DMS 273 (cell line): ENCODE measurements around the gene ZNF469.

Experiments used
- DNase-seq: peaks from one replicate; lab custom pipeline; 2025; ENCODE audit not compliant: unreplicated experiment; lab: John Stamatoyannopoulos, UW

ZNF469 gene

DNA sequence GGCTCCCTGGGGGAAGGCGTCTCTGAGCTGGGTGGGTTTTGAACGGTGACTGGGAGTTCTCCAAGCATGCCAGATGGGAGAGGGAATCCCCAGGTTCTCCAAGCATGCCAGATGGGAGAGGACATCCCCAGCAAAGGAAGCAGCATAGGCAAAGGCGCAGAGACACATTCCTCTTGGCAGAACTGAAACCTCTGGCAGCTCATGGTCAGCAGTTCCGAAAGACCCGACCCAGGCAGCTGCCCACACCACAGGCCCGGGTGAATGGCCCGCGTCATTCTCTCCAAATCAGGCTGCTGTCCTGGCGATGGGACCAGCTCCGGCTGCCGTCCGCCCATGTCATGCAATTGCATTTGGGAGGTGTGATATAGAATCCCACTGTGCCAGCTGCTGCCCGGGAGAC, 8.0 kb downstream of the ZNF469 start:
- DNase-seq = peak; percentile 77

- DNase-seq = no peak
Measured at GRCh38 chr16:88391144-88391850, 8.5 kb downstream of the ZNF469 start.

DNA sequence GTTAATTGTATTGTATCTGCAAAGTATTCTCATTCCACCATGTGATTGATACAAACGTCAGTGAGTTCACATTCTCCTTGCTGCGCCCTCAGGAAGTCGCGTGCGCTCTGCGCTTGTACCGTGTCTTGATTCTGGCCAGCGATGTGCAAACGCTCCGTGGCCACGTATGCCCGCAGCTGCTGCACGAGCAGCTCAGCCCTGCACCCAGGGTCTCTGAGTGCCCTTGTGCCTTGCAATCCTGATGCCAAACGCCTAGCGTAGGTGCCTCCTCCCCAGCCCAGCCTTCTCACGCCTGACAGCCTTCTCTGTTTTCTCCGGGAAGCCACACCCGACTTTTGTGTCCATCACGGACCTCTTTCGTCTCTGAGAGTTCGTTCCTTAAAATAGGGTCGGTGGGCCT, 9.4 kb downstream of the ZNF469 start:
- no peak for DNase-seq

GRCh38 chr16:88392616-88393015, 9.9 kb downstream of the ZNF469 start:
- no peak for DNase-seq

DNA sequence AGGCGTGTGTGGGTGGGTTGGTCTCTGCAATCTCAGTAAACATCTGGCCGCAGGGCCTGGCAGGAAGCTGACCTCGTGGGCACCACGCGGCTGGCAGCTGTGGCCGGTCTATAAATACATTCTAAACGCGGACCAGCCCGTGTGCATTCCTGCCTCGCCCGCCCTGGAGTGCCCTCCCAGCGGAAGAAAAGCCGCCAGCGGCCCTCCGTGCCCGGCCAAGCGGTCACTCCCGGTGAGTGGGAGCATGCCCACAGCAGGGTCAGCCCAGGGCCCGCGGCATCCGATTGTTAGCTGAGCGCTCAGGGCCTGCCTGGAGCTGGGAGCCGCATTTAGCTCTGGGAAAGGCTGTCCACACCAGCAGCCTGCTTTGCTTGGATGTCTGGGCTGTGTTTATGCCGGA, 10.3 kb downstream of the ZNF469 start:
- DNase-seq = peak; percentile 37

GRCh38 chr16:88393571-88393970, 10.8 kb downstream of the ZNF469 start:
- no peak for DNase-seq

GRCh38 chr16:88394426-88394825, 11.7 kb downstream of the ZNF469 start:
- DNase-seq = no peak

- no peak for DNase-seq
Measured at GRCh38 chr16:88395669-88396584, 13.2 kb downstream of the ZNF469 start.

- DNase-seq = no peak
Measured at GRCh38 chr16:88398170-88398873, 15.6 kb downstream of the ZNF469 start.

DNA sequence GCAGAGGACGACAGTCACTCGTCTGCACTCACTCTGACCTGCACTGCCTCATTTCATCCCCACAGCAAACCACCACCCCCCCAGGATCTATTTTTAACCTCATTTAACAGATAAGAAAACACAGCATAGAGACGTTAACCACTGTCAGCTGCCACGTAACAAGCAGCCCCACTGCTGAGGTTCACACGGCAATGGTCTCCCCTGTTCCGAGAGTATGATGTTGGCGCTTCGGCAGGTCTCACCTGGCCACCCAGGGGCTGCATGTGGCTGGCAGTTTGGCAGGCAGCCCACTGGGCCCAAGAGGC, 16.1 kb downstream of the ZNF469 start:
- no peak for DNase-seq

DNA sequence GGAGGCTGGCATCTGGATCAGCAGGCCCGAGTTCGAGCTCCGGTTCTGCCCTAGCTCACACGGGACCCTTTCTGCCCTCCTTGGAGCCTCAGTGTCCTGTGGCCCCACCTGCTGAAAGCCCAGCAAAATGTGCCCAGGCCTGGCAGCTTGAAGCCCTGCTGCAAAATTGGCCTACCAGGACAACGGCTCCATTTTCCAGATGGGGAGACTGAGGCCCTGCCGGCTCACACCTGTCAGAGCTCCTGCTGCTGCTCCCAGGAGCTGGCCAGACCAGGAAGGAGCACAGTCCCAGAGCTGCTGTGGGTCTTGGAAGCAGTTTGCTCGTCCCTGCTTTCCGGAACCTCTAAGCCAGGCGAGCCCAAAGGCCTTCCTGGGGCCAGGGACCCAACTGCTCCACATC, 17.4 kb downstream of the ZNF469 start:
- DNase-seq = no peak

DNA sequence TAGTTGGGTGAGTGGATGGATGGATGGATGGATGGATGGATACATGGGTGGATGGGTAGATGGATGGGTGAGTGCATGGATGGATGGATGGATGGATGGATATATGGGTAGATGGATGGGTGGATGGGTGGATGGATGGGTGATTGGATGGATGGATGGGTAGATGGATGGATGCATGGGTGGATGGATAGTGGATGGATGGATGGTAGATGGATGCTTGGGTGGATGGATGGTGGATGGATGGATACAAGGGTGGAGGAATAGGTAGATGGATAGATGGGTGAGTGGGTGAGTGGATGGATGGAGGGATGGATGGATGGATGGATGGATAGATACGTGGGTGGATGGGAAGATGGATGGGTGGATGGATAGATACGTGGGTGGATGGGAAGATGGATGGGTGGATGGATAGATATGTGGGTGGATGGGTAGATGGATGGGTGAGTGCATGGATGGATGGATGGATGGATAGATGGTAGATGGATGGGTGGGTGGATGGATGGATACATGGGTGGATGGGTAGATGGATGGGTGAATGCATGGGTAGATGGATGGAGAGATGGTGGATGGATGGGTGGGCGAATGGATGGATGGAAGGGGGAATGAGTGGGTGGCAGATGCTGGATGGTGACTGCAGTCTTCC, 19.0 kb downstream of the ZNF469 start:
- DNase-seq = no peak

GRCh38 chr16:88402551-88403240, 19.9 kb downstream of the ZNF469 start:
- DNase-seq = no peak

- no peak for DNase-seq
Measured at GRCh38 chr16:88403794-88404581, 21.2 kb downstream of the ZNF469 start.

DNA sequence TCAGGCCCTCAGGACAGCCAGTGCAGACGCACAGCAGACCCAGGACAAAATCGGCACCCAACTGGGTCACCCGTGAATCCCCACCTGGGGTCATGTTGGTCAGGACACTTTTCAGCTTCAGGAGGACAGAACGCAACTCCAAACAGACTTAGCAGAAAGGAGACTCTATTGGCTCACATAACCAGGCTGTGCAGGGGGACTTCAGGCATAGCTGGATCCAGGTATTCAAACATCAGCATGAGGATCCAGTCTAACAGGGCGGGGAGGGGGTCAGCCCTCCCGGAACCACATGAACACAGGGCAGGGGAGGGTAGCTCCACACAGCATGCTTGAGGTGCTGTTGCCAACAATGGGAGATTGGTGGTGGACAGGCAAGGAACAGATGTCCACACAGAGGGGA, 22.0 kb downstream of the ZNF469 start:
- no peak for DNase-seq

DNA sequence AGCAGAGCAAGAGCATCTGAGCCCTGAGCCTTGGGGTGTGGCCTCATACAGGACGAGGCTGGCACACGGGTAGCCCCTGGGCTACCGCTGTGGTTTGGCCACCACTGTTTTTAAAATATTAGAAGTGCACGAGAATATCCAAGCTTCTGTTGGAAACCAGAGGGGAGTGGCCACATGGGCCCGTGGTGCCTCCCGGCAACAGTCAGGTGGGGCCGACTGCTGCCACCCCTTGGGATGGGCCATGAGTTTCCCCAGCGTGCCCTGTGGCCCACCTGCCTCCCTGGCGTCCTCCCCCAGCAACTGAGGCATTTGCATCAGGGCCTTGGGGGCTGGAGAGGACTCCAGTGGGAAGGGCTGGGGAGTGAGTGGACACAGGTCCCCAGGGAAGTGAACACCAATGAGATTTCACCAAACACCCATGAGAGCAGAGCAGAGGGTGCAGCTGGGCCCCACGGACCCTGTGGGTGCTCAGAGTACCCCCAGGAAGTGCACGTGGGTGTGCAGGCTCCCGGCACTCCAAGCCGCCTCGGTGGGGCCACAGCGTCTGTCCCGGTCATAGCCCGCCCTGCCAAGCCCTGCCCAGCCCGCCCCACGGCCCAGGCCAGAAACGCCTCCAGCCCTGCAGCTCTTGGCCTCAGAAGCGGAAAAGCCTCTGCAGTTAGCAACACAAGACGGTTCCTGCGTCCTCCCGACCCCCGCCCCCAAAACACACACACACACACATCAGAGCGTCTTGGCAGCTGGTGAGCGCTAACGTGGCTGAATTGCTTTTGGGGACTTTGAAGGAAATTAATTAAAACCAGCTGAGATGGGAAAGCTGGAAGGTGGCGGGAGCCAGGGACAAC, 22.7 kb downstream of the ZNF469 start:
- no peak for DNase-seq

DNA sequence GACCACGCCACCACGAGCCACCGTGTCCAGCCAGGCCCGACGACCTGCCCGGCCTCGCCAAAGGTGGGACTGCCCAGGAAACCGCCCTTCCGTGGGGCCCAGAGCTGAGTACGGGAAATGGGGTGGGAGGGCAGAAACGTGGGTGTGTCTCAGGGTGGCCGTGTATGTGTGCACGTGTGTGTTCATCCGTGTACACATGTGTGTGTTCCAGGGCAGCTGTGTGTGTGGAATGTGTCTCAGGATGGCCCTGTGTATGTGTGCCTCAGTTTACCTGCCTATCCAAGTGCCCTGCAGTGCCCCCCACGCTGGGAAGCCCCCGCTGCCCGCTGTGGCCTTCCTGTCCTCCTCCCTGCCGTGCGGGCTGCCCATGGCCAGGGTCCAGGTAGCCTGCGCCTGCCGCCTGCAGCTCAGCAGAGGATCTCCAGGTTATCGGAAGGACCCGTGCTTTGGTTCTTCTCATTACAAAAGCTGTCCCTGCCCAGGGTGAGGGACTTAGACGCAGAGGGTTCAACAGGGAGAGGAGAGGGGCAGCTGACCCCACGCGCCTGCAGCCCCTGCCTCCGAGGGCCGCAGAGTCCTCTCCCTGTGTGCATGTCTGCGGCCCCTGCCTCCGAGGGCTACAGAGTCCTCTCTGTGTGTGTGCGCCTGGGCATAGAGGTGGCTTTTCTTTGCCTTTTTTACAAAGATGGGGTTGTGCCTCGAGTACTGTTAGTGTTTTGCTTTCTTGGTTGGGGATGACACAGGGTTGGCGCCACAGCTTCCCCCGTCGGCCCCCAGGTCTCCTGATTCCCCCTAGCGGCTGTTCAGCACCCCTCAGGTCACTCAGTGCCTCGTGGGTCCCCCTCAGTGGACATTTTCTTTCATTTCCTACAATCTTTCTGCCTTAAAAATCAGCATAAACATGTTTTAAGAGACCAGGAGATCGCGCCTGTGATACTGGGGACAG, 23.6 kb downstream of the ZNF469 start:
- no peak for DNase-seq

DNA sequence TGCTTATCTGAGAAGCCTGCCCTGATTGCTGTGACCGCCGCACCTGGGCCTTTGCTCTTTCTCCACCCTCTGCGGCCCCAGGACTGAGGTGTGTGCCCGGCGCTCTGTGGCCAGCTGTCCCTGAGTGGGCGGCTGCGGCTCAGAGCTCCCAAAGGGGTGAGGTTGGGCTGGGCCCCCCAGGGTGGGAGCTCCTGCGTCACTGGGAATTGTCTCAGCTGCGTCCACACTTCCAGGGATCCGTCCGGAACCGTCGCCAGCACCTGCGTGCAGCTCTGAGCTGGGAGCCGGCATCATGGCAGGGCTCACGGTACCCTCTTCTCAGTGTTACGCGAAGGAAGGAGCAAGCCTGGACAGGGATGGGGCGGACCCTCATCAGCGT, 24.3 kb downstream of the ZNF469 start:
- DNase-seq = no peak
